ENCODE results near the gene TNFRSF1B. TPM values are rescaled to one million over a fixed set of nuclear protein-coding genes. Genes with fewer than 3 reads are reported as not detected.

Gene TNFRSF1B
- polyA plus RNA-seq, 1 donor (not counting 4 experiments of a cell fraction or from before 2014, with no cell fraction given) = 0.04 TPM

- H3K79me2 ChIP-seq (ENCODE audit: control insufficient read depth, insufficient read depth, low read length) = no peaks in the 10 kb centered on the region
- FAIRE-seq (no peak), DNase-seq (ENCODE audit: low read depth, low spot score) (no peak)
- no peaks in the 10 kb centered on the region for H4K20me1 ChIP-seq (ENCODE audit: control insufficient read depth, extremely low read depth, insufficient read depth, low read length)
- H2AFZ ChIP-seq (ENCODE audit: control insufficient read depth, low read length) = no peak overlapping the region
- no peak overlapping the region for H3K27ac ChIP-seq (ENCODE audit: control insufficient read depth, insufficient read depth, low read length)
- H3K36me3 ChIP-seq (ENCODE audit: control insufficient read depth in 2 of 2, extremely low read depth in 1 of 2, insufficient read depth in 2 of 2, low read length in 2 of 2) = no peaks in the 10 kb centered on the region
- TF ChIP-seq EZH2 (IDR thresholded peaks at IDR 0.05; ENCODE audit: low read length) = no peak
- TF ChIP-seq, protein P1, sequence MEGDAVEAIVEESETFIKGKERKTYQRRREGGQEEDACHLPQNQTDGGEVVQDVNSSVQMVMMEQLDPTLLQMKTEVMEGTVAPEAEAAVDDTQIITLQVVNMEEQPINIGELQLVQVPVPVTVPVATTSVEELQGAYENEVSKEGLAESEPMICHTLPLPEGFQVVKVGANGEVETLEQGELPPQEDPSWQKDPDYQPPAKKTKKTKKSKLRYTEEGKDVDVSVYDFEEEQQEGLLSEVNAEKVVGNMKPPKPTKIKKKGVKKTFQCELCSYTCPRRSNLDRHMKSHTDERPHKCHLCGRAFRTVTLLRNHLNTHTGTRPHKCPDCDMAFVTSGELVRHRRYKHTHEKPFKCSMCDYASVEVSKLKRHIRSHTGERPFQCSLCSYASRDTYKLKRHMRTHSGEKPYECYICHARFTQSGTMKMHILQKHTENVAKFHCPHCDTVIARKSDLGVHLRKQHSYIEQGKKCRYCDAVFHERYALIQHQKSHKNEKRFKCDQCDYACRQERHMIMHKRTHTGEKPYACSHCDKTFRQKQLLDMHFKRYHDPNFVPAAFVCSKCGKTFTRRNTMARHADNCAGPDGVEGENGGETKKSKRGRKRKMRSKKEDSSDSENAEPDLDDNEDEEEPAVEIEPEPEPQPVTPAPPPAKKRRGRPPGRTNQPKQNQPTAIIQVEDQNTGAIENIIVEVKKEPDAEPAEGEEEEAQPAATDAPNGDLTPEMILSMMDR (optimal IDR thresholded peaks at IDR 0.05 in 1 of 3, IDR thresholded peaks at IDR 0.05 in 1 of 3, conservative IDR thresholded peaks at IDR 0.05 in 1 of 3; ENCODE audit: extremely low read depth in 1 of 3, insufficient read depth in 2 of 3, low read length in 3 of 3) = no peak
- H3K9ac ChIP-seq (ENCODE audit: control insufficient read depth, extremely low read depth, insufficient read depth, low read length) = no peak overlapping the region
- H3K9me1 ChIP-seq (ENCODE audit: control insufficient read depth, extremely low read depth, insufficient read depth, low read length) = no peaks in the 10 kb centered on the region
- no peak overlapping the region for H3K4me2 ChIP-seq (ENCODE audit: control insufficient read depth, extremely low read depth, insufficient read depth, low read depth, low read length)
- H3K4me1 ChIP-seq (ENCODE audit: control insufficient read depth, extremely low read depth, insufficient read depth, low read length) = peaks cover 13% of the 10 kb centered on the region
- H3K9me3 ChIP-seq (ENCODE audit: control insufficient read depth, low read depth, low read length) = no peaks in the 10 kb centered on the region
- dilution Hi-C loops (cut with MboI; ENCODE audit: extremely low pct_ligation_motif_present, low sequenced_read_pairs) = no loop called here
- H3K27me3 ChIP-seq (ENCODE audit: control insufficient read depth, extremely low read depth, insufficient read depth, low read length) = peaks cover 4% of the 10 kb centered on the region
- H3K4me3 ChIP-seq (ENCODE audit: control insufficient read depth in 2 of 3, extremely low read depth in 1 of 3, insufficient read depth in 2 of 3, low read depth in 1 of 3, low read length in 3 of 3) = no peak overlapping the region
Observed at GRCh38 chr1:12135612-12136011, 31.2 kb upstream of the TNFRSF1B start.

DNA sequence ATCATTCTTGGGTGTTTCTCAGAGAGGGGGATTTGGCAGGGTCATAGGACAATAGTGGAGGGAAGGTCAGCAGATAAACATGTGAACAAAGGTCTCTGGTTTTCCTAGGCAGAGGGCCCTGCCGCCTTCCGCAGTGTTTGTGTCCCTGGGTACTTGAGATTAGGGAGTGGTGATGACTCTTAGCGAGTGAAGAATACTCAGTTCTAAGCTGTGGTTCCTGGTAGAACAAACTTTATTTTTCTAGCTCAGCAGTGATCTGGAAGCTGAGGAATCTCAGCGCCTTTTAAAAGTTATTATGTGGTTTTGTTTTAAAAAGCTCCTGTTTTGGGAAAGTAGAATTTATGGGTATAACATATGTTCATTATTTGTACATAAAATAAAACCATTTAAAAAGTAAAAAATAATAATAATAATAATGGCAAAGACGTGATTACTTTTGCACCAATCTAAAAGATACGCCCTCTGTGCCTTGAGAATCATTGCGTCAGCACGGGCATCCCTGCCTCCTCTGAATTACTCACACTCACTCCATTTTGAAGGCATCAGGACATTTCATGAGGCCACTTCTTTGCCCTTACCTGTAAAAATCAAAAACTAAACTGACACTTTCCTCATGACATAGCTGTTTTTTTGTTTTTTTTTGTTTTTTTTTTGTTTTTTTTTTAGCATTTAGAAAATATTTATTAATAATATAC, 29.7 kb upstream of the TNFRSF1B start:
- Histone ChIP-seq H3K9me1 (ENCODE audit: control insufficient read depth, extremely low read depth, insufficient read depth, low read length) (no peaks in the 10 kb centered on the region), H3K4me3 (ENCODE audit: control insufficient read depth in 2 of 3, extremely low read depth in 1 of 3, insufficient read depth in 2 of 3, low read depth in 1 of 3, low read length in 3 of 3) (no peak overlapping the region), H3K4me1 (ENCODE audit: control insufficient read depth, extremely low read depth, insufficient read depth, low read length) (peaks cover 10% of the 10 kb centered on the region), H3K4me2 (ENCODE audit: control insufficient read depth, extremely low read depth, insufficient read depth, low read depth, low read length) (no peak overlapping the region), H3K9me3 (ENCODE audit: control insufficient read depth, low read depth, low read length) (no peaks in the 10 kb centered on the region), H3K27me3 (ENCODE audit: control insufficient read depth, extremely low read depth, insufficient read depth, low read length) (peaks cover 4% of the 10 kb centered on the region), H3K27ac (ENCODE audit: control insufficient read depth, insufficient read depth, low read length) (no peak overlapping the region), H3K79me2 (ENCODE audit: control insufficient read depth, insufficient read depth, low read length) (no peaks in the 10 kb centered on the region), H2AFZ (ENCODE audit: control insufficient read depth, low read length) (no peak overlapping the region), H4K20me1 (ENCODE audit: control insufficient read depth, extremely low read depth, insufficient read depth, low read length) (no peaks in the 10 kb centered on the region), H3K36me3 (ENCODE audit: control insufficient read depth in 2 of 2, extremely low read depth in 1 of 2, insufficient read depth in 2 of 2, low read length in 2 of 2) (no peaks in the 10 kb centered on the region), H3K9ac (ENCODE audit: control insufficient read depth, extremely low read depth, insufficient read depth, low read length) (no peak overlapping the region)
- TF ChIP-seq, protein P1 (optimal IDR thresholded peaks at IDR 0.05 in 1 of 3, IDR thresholded peaks at IDR 0.05 in 1 of 3, conservative IDR thresholded peaks at IDR 0.05 in 1 of 3; ENCODE audit: extremely low read depth in 1 of 3, insufficient read depth in 2 of 3, low read length in 3 of 3) = no peak
- no peak for TF ChIP-seq EZH2 (IDR thresholded peaks at IDR 0.05; ENCODE audit: low read length)
- dilution Hi-C loops (cut with MboI; ENCODE audit: extremely low pct_ligation_motif_present, low sequenced_read_pairs) = no loop called here
- FAIRE-seq (no peak), DNase-seq (ENCODE audit: low read depth, low spot score) (no peak)

Data from keratinocyte (primary cell).